HepG2 (cell line): Measurements from ENCODE around the gene ECPAS. TPM values are rescaled to one million over a fixed set of nuclear protein-coding genes. Genes with fewer than 3 reads are reported as not detected.

Source experiments
- ATF7-NPFF ChIP-seq: sonication (generic); formaldehyde crosslinking; IDR thresholded peaks from 2 replicates; pipeline ENCODE4 v1.8.1; 2023; ENCODE audit warnings: mild to moderate bottlenecking, low read depth, missing genetic modification reagents, moderate library complexity
- BCL6 ChIP-seq: IDR thresholded peaks from 2 replicates; pipeline ENCODE4 v1.6.1; 2016; ENCODE audit warnings: missing genetic modification reagents, missing compliant biosample characterization
- CAMTA2 ChIP-seq: sonication (generic); formaldehyde crosslinking; IDR thresholded peaks from 2 replicates; pipeline ENCODE4 v1.4.0; 2020; ENCODE audit warnings: mild to moderate bottlenecking, missing genetic modification reagents, borderline replicate concordance
- CBX2 ChIP-seq, 2 experiments: fragments of 200-600 bp in 1 of 2; sonication (generic); formaldehyde crosslinking in 1 of 2; IDR thresholded peaks; 2 replicates each; pipeline versions ENCODE4 v1.7.0 to v1.8.1; 2018 to 2022; ENCODE audit warnings: low read depth in 2 of 2, low read length in 1 of 2, mild to moderate bottlenecking in 1 of 2, missing genetic modification reagents in 1 of 2
- DMAP1 ChIP-seq: IDR thresholded peaks from 2 replicates; pipeline ENCODE4 v1.6.1; 2016
- HMGA1 ChIP-seq: sonication (generic); formaldehyde crosslinking; conservative IDR thresholded peaks from 2 replicates; pipeline ENCODE4 v1.4.0; 2020; ENCODE audit warnings: missing genetic modification reagents
- JARID2 ChIP-seq: sonication (generic); formaldehyde crosslinking; IDR thresholded peaks from 2 replicates; pipeline ENCODE4 v1.8.1; 2023; ENCODE audit warnings: missing genetic modification reagents, inconsistent platforms; ENCODE audit not compliant: insufficient replicate concordance
- KLF12 ChIP-seq: sonication (generic); formaldehyde crosslinking; IDR thresholded peaks from 2 replicates; pipeline ENCODE4 v1.4.0; 2020; ENCODE audit warnings: missing genetic modification reagents, borderline replicate concordance
- KLF6 ChIP-seq: IDR thresholded peaks from 2 replicates; pipeline ENCODE4 v1.8.0; 2016; ENCODE audit warnings: missing biosample characterization, missing genetic modification reagents
- NR2F1 ChIP-seq, 2 experiments: fragments of 450-650 bp in 1 of 2; formaldehyde crosslinking in 1 of 2; IDR thresholded peaks; 2 replicates each; pipeline versions ENCODE4 v1.5.0 to v1.6.1; 2016 to 2020; ENCODE audit warnings: mild to moderate bottlenecking in 1 of 2, missing compliant biosample characterization in 1 of 2, missing genetic modification reagents in 1 of 2, moderate library complexity in 1 of 2
- PREB ChIP-seq: sonication (generic); formaldehyde crosslinking; IDR thresholded peaks from 2 replicates; pipeline ENCODE4 v1.4.0; 2020; ENCODE audit warnings: missing genetic modification reagents
- REXO4 ChIP-seq: sonication (generic); formaldehyde crosslinking; IDR thresholded peaks from 2 replicates; pipeline ENCODE4 v1.8.0; 2022; ENCODE audit warnings: missing genetic modification reagents, mild to moderate bottlenecking, borderline replicate concordance
- SETDB1 ChIP-seq: sonication (generic); formaldehyde crosslinking; IDR thresholded peaks from 2 replicates; pipeline ENCODE4 v1.5.1; 2020; ENCODE audit warnings: missing genetic modification reagents, mild to moderate bottlenecking, borderline replicate concordance
- SRSF9 ChIP-seq: fragments of 200-400 bp; formaldehyde crosslinking; IDR thresholded peaks from 2 replicates; pipeline ENCODE4 v1.6.1; 2018; ENCODE audit warnings: borderline replicate concordance, mild to moderate bottlenecking, low read depth, low read length; ENCODE audit not compliant: insufficient read depth, poor library complexity, severe bottlenecking
- U2AF1 ChIP-seq: fragments of 200-400 bp; formaldehyde crosslinking; optimal IDR thresholded peaks from 2 replicates; pipeline ENCODE3; 2017; ENCODE audit warnings: mild to moderate bottlenecking, low read depth, low read length
- ZBTB21 ChIP-seq: sonication (generic); formaldehyde crosslinking; IDR thresholded peaks from 2 replicates; pipeline ENCODE4 v1.4.0; 2020; ENCODE audit warnings: missing genetic modification reagents
- ZBTB42 ChIP-seq: sonication (generic); formaldehyde crosslinking; IDR thresholded peaks from 2 replicates; pipeline ENCODE4 v1.5.0; 2020; ENCODE audit warnings: mild to moderate bottlenecking, missing genetic modification reagents
- ZFP37 ChIP-seq: sonication (generic); formaldehyde crosslinking; IDR thresholded peaks from 2 replicates; pipeline ENCODE4 v1.4.0; 2020; ENCODE audit warnings: missing genetic modification reagents, borderline replicate concordance
- ZMAT5 ChIP-seq: sonication (generic); formaldehyde crosslinking; IDR thresholded peaks from 2 replicates; pipeline ENCODE4 v1.5.0; 2020; ENCODE audit warnings: mild to moderate bottlenecking, low read depth, missing genetic modification reagents, borderline replicate concordance
- ZNF350 ChIP-seq: sonication (generic); formaldehyde crosslinking; IDR thresholded peaks from 2 replicates; pipeline ENCODE4 v1.4.0; 2020; ENCODE audit warnings: mild to moderate bottlenecking, low read depth, missing genetic modification reagents, borderline replicate concordance
- ZNF563 ChIP-seq: sonication (generic); formaldehyde crosslinking; IDR thresholded peaks from 2 replicates; pipeline ENCODE4 v1.8.0; 2022; ENCODE audit warnings: mild to moderate bottlenecking, moderate library complexity, missing genetic modification reagents
- ZNF615 ChIP-seq: sonication (generic); formaldehyde crosslinking; IDR thresholded peaks from 2 replicates; pipeline ENCODE4 v1.5.0; 2020; ENCODE audit warnings: mild to moderate bottlenecking, missing genetic modification reagents, borderline replicate concordance
- polyA plus RNA-seq, 8 experiments: library from polyadenylated mRNA; depleted of rRNA in 3 of 8; stranded (reverse) in 7 of 8; unstranded in 1 of 8; fragments of >200 nt; fragmentation: Illumina TruSeq in 4 of 8; extraction: Trizol in 4 of 8; gene quantifications; 2 replicates each; pipeline versions ENCODE4 v1.2.1 to v1.2.3, GENCODE V29; 2011 to 2016; ENCODE audit warnings: low read depth in 4 of 8, missing spikeins in 1 of 8, mixed read lengths in 1 of 8; ENCODE audit not compliant: insufficient read depth in 1 of 8
- total RNA-seq, 5 experiments: library from RNA; depleted of rRNA; stranded (reverse); fragments of >200 nt; fragmentation: Illumina TruSeq; extraction: Trizol; gene quantifications; 2 replicates each; pipeline ENCODE4 v1.2.3, GENCODE V29; 2016; ENCODE audit warnings: low read depth in 1 of 5
- TF ChIP-seq, protein P1 (sequence below): sonication (generic); formaldehyde crosslinking; IDR thresholded peaks from 2 replicates; pipeline ENCODE4 v1.5.1; 2020; ENCODE audit warnings: missing genetic modification reagents, mild to moderate bottlenecking, borderline replicate concordance
- TF ChIP-seq, protein P2 (sequence below): sonication (generic); formaldehyde crosslinking; IDR thresholded peaks from 2 replicates; pipeline ENCODE4 v1.5.0; 2020; ENCODE audit warnings: missing genetic modification reagents
- TF ChIP-seq, protein P3 (sequence below): IDR thresholded peaks from 2 replicates; pipeline ENCODE4 v1.6.1; 2016; ENCODE audit warnings: missing genetic modification reagents, missing compliant biosample characterization

Gene ECPAS
- total and polyA plus RNA-seq, 2 of the 13 experiments (the other 11 are each of a cell fraction or from before 2014, with no cell fraction given) = 35.3 to 58.0 TPM

DNA sequence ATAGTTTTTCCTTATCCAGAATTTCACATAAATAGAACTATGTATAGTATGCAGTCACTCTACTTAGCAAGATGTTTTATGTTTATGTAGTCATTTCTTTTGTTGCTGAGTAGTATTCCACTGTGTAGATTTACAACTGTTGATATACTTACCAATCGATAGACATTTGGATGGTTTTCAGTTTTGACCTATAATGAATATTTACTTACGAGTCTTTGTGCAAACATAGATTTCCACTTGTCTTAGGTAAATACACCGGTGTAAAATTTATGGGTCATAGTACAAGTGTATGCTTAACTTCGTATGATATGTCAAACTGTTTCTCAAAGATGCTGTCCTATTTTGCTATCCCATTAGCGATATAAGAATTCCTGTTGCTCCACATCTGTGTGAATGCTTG lies 134.4 kb downstream of the ECPAS start (continued):
- TF ChIP-seq ATF7-NPFF (CRISPR knock-in tag) (no peak), KLF6 (CRISPR knock-in tag) (no peak), ZNF615 (no peak), PREB (CRISPR knock-in tag) (no peak), ZBTB42 (no peak), JARID2 (CRISPR knock-in tag) (no peak), ZMAT5 (no peak), BCL6 (CRISPR knock-in tag) (peak; percentile 97), ZBTB21 (CRISPR knock-in tag) (no peak), SRSF9 (no peak), CAMTA2 (no peak), DMAP1 (no peak), ZNF563 (CRISPR knock-in tag) (no peak), CBX2 (IDR thresholded peaks at IDR 0.05; ENCODE audit: low read depth, low read length) (no peak), CBX2 (CRISPR knock-in tag; IDR thresholded peaks at IDR 0.05; ENCODE audit: low read depth) (no peak), HMGA1 (no peak), REXO4 (CRISPR knock-in tag) (no peak), SETDB1 (CRISPR knock-in tag) (no peak), KLF12 (CRISPR knock-in tag) (no peak), NR2F1 (CRISPR knock-in tag; IDR thresholded peaks at IDR 0.05) (peak; percentile 70 to 86), ZFP37 (no peak), ZNF350 (no peak), U2AF1 (no peak)
- TF ChIP-seq, protein P1, sequence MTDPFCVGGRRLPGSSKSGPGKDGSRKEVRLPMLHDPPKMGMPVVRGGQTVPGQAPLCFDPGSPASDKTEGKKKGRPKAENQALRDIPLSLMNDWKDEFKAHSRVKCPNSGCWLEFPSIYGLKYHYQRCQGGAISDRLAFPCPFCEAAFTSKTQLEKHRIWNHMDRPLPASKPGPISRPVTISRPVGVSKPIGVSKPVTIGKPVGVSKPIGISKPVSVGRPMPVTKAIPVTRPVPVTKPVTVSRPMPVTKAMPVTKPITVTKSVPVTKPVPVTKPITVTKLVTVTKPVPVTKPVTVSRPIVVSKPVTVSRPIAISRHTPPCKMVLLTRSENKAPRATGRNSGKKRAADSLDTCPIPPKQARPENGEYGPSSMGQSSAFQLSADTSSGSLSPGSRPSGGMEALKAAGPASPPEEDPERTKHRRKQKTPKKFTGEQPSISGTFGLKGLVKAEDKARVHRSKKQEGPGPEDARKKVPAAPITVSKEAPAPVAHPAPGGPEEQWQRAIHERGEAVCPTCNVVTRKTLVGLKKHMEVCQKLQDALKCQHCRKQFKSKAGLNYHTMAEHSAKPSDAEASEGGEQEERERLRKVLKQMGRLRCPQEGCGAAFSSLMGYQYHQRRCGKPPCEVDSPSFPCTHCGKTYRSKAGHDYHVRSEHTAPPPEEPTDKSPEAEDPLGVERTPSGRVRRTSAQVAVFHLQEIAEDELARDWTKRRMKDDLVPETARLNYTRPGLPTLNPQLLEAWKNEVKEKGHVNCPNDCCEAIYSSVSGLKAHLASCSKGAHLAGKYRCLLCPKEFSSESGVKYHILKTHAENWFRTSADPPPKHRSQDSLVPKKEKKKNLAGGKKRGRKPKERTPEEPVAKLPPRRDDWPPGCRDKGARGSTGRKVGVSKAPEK = no peak
- TF ChIP-seq, protein P2, sequence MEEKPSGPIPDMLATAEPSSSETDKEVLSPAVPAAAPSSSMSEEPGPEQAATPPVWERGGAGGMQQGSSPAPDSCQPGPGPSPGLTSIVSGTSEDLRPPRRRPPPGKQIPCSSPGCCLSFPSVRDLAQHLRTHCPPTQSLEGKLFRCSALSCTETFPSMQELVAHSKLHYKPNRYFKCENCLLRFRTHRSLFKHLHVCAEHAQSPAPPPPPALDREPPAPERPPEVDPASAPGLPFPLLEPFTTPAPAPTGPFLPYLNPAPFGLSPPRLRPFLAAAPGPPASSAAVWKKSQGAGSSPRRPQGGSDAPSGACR (CRISPR knock-in tag) = no peak
- TF ChIP-seq, protein P3, sequence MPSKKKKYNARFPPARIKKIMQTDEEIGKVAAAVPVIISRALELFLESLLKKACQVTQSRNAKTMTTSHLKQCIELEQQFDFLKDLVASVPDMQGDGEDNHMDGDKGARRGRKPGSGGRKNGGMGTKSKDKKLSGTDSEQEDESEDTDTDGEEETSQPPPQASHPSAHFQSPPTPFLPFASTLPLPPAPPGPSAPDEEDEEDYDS (CRISPR knock-in tag) = no peak
